GM19240 (cell line): ENCODE results near the gene WSCD1.

Source experiments
- DNase-seq: peaks from one replicate; pipeline ENCODE4 v3.0.0; 2011; ENCODE audit warnings: low spot score; ENCODE audit not compliant: insufficient read length

The WSCD1 gene

GRCh38 chr17:6069539-6070429, at the start of gene WSCD1:
WSCD1 (plus strand) TSS chr17:6070379; CDS start chr17:6080659, 10,280 bp downstream.
- DNase-seq: no peak

- no peak for DNase-seq
Measured at GRCh38 chr17:6021011-6021400, 49.2 kb upstream of the WSCD1 start.

DNA sequence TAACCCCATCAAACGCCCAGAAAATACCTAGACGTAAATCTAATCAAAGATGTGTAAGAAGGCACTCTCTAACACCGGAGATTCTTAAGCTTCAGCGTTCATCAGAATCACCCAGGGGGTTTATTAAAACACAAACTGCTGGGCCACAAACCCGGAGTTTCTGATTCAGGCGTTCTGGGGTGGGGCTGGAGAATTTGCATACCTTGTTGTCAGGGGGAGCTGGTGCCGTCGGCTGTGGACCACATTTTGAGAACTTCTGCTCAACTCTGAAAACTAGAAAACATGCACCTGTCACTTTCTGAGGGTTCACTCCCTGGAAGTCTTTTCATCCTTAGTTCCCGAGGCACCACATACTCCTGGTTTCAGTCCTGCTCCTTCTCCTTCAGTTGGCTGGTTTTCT, 48.6 kb upstream of the WSCD1 start:
- no peak for DNase-seq

DNA sequence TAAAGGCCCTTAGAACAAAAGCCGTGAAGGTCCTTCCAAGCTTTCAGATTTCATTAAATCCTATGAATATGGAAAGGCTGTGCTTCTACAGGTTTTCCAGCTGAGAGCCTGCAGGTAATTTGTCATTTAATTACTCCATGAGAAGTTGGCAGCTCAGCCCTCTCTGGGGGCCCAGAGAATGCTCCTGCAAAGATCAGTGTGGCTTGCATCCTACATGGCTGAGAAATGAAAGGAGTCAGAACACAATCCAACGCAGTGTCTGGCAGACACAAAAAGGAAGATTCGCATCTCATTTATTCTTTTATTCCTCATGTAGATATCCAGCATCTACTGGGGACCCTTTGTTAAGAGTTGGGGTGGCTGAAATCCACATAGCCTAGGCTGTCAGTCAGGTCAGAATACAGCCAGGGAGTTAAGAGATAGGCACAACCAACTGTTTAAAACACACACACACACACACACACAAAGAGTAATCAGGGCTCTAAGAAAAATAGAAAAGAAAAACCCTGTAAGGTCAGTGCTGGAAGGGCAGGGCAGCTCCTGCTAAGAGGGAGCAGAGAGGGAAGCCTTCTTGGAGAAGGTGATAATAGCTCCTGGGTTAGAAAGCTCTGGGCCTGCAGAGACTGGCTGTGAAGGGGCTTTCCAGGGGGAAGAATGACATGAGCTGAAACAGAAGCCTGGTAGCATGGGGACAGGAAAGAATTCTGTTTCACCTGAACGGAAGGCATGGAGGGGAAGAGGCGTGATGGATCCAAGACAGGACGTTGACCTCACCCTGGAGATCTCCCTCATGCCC, 46.9 kb upstream of the WSCD1 start:
- DNase-seq: no peak

- no peak for DNase-seq
Measured at GRCh38 chr17:6024576-6024975, 45.6 kb upstream of the WSCD1 start.

GRCh38 chr17:6027342-6028024, 42.7 kb upstream of the WSCD1 start:
- no peak for DNase-seq

- no peak for DNase-seq
Measured at GRCh38 chr17:6028294-6028693, 41.9 kb upstream of the WSCD1 start.

- no peak for DNase-seq
Measured at GRCh38 chr17:6035801-6036394, 34.3 kb upstream of the WSCD1 start.

DNA sequence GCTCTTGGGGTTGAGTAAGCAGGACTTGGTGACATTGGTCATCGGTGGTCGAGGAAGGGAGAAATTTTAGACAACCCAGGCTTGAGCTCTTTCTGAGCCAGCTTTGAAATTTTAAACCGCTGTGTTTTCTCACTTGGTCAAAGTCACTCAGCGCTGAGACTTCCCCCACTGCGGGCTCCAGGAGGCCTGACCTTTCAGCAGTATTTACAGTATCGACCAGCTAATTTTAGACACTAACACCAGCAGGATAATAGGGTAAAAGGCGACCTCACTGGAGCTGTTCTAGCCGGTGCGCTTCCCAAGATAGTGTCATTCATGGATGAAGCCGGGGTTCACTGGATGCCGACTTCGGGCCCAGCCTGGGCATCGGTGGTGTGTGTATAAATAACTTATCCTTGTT, 29.7 kb upstream of the WSCD1 start:
- no peak for DNase-seq

DNA sequence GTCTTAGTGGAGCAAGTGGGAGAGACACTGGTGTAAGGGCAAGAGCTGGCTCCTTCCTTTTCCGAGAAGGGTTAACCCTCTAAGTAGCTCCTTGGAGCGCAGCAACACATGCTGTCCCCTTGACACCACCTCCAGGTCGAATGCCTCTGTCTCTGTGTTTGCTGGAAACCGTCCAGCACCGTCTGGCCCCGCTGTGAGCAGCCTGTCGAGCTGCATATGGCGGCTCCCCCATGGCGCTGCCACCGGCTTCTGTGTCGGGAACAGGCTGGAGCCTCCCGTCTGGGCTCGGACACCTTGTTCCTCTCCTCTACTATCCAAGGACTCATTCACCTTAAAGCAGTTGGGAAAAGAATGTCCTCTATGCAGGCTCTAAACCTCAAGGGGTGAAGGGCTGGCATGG, 28.9 kb upstream of the WSCD1 start:
- no peak for DNase-seq

- DNase-seq: no peak
Measured at GRCh38 chr17:6043405-6043804, 26.8 kb upstream of the WSCD1 start.

- DNase-seq: no peak
Measured at GRCh38 chr17:6044261-6044660, 25.9 kb upstream of the WSCD1 start.

DNA sequence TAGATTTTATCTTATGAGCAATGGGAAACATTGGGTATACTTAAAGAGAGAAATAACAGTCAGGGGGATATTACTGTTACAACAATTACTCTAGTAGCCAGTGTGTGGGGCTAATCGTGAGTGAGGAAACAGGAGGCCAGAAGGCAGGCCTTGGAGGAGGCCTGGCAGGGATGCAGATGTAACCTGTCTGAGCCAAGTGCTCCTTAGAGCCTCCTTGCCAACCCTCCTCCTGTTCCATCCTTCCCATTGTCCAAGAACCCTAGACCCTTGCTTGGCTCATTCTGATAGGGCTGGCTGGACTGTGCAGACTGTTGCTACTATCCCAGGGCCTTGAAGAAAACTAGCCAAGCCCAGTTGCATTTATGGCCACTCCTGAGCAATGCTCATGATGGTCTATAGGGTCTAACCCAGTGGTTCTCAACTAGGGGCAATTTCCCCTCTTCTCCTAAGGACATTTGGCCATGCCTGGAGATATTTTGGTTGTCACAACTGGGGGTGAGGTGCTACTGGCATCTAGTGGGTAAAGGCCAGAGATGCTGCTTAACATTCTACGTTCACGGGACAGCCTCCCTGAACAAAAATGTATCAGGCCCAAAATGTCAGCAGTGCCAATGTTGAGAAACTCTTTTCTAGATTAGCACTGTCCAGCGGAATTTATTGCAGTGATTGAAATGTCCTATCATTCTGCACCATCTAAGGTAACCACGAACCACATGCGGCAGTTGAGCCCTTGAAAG, 24.4 kb upstream of the WSCD1 start:
- no peak for DNase-seq

GRCh38 chr17:6046431-6046830, 23.7 kb upstream of the WSCD1 start:
- no peak for DNase-seq

GRCh38 chr17:6046931-6047330, 23.2 kb upstream of the WSCD1 start:
- no peak for DNase-seq

- DNase-seq: no peak
Measured at GRCh38 chr17:6047966-6048365, 22.2 kb upstream of the WSCD1 start.

GRCh38 chr17:6048486-6048885, 21.7 kb upstream of the WSCD1 start:
- DNase-seq: no peak

GRCh38 chr17:6052926-6053325, 17.3 kb upstream of the WSCD1 start:
- DNase-seq: no peak

- no peak for DNase-seq
Measured at GRCh38 chr17:6054372-6054771, 15.8 kb upstream of the WSCD1 start.

DNA sequence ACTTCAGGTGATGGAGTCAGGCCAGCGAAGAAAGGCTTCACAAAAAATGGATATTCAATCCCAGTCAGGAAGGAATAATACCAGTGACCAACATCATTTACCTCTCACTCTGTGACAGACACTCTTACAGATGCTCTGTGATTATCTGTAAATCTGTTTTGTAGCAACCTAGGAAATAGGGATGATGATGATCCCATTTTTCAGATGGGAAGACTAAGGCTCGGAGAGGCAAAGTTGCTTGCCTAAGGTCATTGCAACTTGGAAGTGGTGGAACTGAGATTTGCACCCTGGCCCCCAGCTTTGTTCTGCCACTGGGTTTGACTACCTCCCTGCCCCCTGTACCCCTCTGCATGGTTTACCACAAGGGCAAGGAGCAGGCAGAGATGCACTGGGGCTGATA, 14.1 kb upstream of the WSCD1 start:
- no peak for DNase-seq

- no peak for DNase-seq
Measured at GRCh38 chr17:6057562-6057961, 12.6 kb upstream of the WSCD1 start.
